ENCODE measurements around the gene MUL1. TPM values are rescaled to one million over a fixed set of nuclear protein-coding genes. Genes with fewer than 3 reads are reported as not detected.

The MUL1 gene
- total RNA-seq: 20.6 and 25.0 TPM in 2 replicates

GRCh38 chr1:20507564-20508410, at the start of gene MUL1:
Gene MUL1, minus strand, starts transcription at chr1:20508151. Its CDS starts 127 bp downstream, at chr1:20508024.

GRCh38 chr1:20551945-20552727, 44.2 kb upstream of the MUL1 start, which contains the start of gene FAM43B:
Gene FAM43B, plus strand, starts transcription at chr1:20552573. Its CDS starts 401 bp downstream, at chr1:20552974.

GRCh38 chr1:20485527-20486456, 22.2 kb downstream of the MUL1 start, which contains the start of gene CAMK2N1:
Gene CAMK2N1, minus strand, starts transcription at chr1:20486210. Its CDS starts 831 bp downstream, at chr1:20485379.

Other genes with a start within 250 kb of the MUL1 start
- not detected in 2 replicates for gene VWA5B1, start 217.3 kb downstream of the MUL1 start, total RNA-seq
- gene CAMK2N1, start 21.9 kb downstream of the MUL1 start, total RNA-seq: 19.0 and 20.2 TPM in 2 replicates
- gene FAM43B, start 44.4 kb upstream of the MUL1 start, total RNA-seq: under 0.01 TPM in 1 of 2 replicates, not detected in the other
- 2.0 and 2.6 TPM in 2 replicates for gene CDA, start 80.9 kb upstream of the MUL1 start, total RNA-seq
- gene PINK1, start 125.3 kb upstream of the MUL1 start, total RNA-seq: 34.2 and 38.9 TPM in 2 replicates
- gene DDOST, start 153.2 kb upstream of the MUL1 start, total RNA-seq: 200 and 220 TPM in 2 replicates
- 0.20 TPM in 1 of 2 replicates, not detected in the other for gene KIF17, start 209.9 kb upstream of the MUL1 start, total RNA-seq
- 1.8 and 3.1 TPM in 2 replicates for gene SH2D5, start 224.6 kb upstream of the MUL1 start, total RNA-seq